Calu3 (cell line): Measurements from ENCODE around the gene PTPN14. TPM values are rescaled to one million over a fixed set of nuclear protein-coding genes. Genes with fewer than 3 reads are reported as not detected.

Source experiments
- BruUV-seq: library from RNA; stranded (reverse); fragments of 400-500 nt; replicated peaks from 2 replicates; lab custom pipeline; 2021; lab: Mats Ljungman, UMichigan
- CTCF ChIA-PET: fragments of 300-600 bp; sonication (Branson Sonifier 250); formaldehyde crosslinking; loops from one replicate; lab custom pipeline; 2022; ENCODE audit warnings: antibody characterized with exemption; lab: Charles Lee
- DNase-seq: peaks from one replicate; pipeline ENCODE4 v3.0.0; 2022
- H3K27ac Mint-ChIP-seq: one replicate; pipeline ENCODE4 v1.8.0; 2022; ENCODE audit warnings: mixed read lengths; ENCODE audit not compliant: unreplicated experiment
- H3K27me3 Mint-ChIP-seq: one replicate; pipeline ENCODE4 v1.8.0; 2022; ENCODE audit warnings: mixed read lengths; ENCODE audit not compliant: unreplicated experiment
- H3K36me3 Mint-ChIP-seq: one replicate; pipeline ENCODE4 v1.8.0; 2022; ENCODE audit warnings: mild to moderate bottlenecking, moderate library complexity, mixed read lengths; ENCODE audit not compliant: insufficient read depth, unreplicated experiment
- H3K4me1 Mint-ChIP-seq: one replicate; pipeline ENCODE4 v1.8.0; 2022; ENCODE audit warnings: mild to moderate bottlenecking, low read depth, mixed read lengths; ENCODE audit not compliant: unreplicated experiment
- H3K4me3 Mint-ChIP-seq: one replicate; pipeline ENCODE4 v1.8.0; 2022; ENCODE audit warnings: mild to moderate bottlenecking, low read depth, moderate library complexity, mixed read lengths; ENCODE audit not compliant: unreplicated experiment
- H3K9me3 Mint-ChIP-seq: one replicate; pipeline ENCODE4 v1.8.0; 2022; ENCODE audit warnings: low read depth, mixed read lengths; ENCODE audit not compliant: unreplicated experiment
- intact Hi-C: fragments of 100-400 bp; cut with micrococcal nuclease; formaldehyde crosslinking; loops from one replicate; pipeline ENCODE4 v1.10.0; 2022; ENCODE audit not compliant: unreplicated experiment
- total RNA-seq: library from RNA; stranded (reverse); gene quantifications from 2 replicates; pipeline ENCODE4 v1.2.3, GENCODE V29; 2022
- TF ChIP-seq, protein P1 (sequence below): fragments of 200-600 bp; IDR thresholded peaks from one replicate; pipeline ENCODE4 v1.8.0; 2022; ENCODE audit warnings: antibody characterized with exemption; ENCODE audit not compliant: unreplicated experiment

Gene PTPN14
- total RNA-seq, 1 experiment from 2014 or later: 77.4 TPM

DNA sequence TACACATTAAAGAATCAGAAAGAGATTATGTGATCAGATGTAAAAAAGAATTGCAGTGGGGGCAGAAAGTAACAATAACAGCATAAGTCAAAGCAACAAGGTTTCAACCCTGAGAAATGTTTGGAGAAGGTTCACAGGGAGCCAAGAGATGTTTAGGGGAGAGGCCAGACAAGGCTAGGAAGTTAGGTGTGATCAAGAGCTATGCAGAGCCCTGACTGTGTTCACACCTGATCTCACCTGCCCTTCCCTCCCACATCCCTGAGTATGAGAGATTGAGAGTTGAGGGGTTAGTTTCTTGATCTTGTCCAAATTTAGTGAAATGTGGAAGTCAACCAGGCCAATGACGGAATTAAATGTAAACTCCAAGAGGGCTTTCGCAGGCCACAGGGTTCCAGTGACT is 10.2 kb downstream of the PTPN14 start:
- Mint-ChIP-seq H3K36me3 (peaks cover 15% of the 10 kb centered on the region), H3K4me1 (peaks cover 85% of the 10 kb centered on the region), H3K9me3 (no peaks in the 10 kb centered on the region), H3K27me3 (no peaks in the 10 kb centered on the region), H3K27ac (no peak overlapping the region), H3K4me3 (no peak overlapping the region)
- TF ChIP-seq, protein P1, sequence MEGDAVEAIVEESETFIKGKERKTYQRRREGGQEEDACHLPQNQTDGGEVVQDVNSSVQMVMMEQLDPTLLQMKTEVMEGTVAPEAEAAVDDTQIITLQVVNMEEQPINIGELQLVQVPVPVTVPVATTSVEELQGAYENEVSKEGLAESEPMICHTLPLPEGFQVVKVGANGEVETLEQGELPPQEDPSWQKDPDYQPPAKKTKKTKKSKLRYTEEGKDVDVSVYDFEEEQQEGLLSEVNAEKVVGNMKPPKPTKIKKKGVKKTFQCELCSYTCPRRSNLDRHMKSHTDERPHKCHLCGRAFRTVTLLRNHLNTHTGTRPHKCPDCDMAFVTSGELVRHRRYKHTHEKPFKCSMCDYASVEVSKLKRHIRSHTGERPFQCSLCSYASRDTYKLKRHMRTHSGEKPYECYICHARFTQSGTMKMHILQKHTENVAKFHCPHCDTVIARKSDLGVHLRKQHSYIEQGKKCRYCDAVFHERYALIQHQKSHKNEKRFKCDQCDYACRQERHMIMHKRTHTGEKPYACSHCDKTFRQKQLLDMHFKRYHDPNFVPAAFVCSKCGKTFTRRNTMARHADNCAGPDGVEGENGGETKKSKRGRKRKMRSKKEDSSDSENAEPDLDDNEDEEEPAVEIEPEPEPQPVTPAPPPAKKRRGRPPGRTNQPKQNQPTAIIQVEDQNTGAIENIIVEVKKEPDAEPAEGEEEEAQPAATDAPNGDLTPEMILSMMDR: no peak
- no peak for DNase-seq
- CTCF ChIA-PET: no interaction called here
- BruUV-seq: no TSS peak
- intact Hi-C loops: no loop called here

GRCh38 chr1:214540324-214540723 is 11.1 kb downstream of the PTPN14 start:
- BruUV-seq: no TSS peak
- Mint-ChIP-seq H3K27me3 (no peaks in the 10 kb centered on the region), H3K4me1 (peaks cover 79% of the 10 kb centered on the region), H3K36me3 (peaks cover 11% of the 10 kb centered on the region), H3K9me3 (no peaks in the 10 kb centered on the region), H3K4me3 (no peak overlapping the region), H3K27ac (no peak overlapping the region)
- TF ChIP-seq, protein P1: no peak
- CTCF ChIA-PET: interaction anchor here (0.8 kb wide), 1 partner anchor 33 kb away, joined by 3 read pairs; no protein-coding TSS in a partner anchor
- no peak for DNase-seq
- intact Hi-C loops: no loop called here

- TF ChIP-seq, protein P1: no peak
- no peaks in the 10 kb centered on the region for H3K9me3 Mint-ChIP-seq
- peaks cover 5% of the 10 kb centered on the region for H3K36me3 Mint-ChIP-seq
- no peak overlapping the region for H3K27ac Mint-ChIP-seq
- no TSS peak for BruUV-seq
- intact Hi-C loops: no loop called here
- H3K4me1 Mint-ChIP-seq: peaks cover 62% of the 10 kb centered on the region
- no peak overlapping the region for H3K4me3 Mint-ChIP-seq
- CTCF ChIA-PET: interaction anchor here (0.6 to 1.6 kb wide), 2 partner anchors 36 to 80 kb away, joined by 3 to 5 read pairs; no protein-coding TSS in a partner anchor
- no peaks in the 10 kb centered on the region for H3K27me3 Mint-ChIP-seq
- no peak for DNase-seq
Measured at GRCh38 chr1:214538496-214538895, 12.9 kb downstream of the PTPN14 start.

GRCh38 chr1:214537872-214538473 is 13.4 kb downstream of the PTPN14 start:
- H3K4me1 Mint-ChIP-seq: peaks cover 59% of the 10 kb centered on the region
- H3K27ac Mint-ChIP-seq: no peak overlapping the region
- H3K36me3 Mint-ChIP-seq: peaks cover 6% of the 10 kb centered on the region
- TF ChIP-seq, protein P1: no peak
- no peak for DNase-seq
- intact Hi-C loops: no loop called here
- BruUV-seq: no TSS peak
- CTCF ChIA-PET: interaction anchor here (1.3 to 1.6 kb wide), 2 partner anchors 14 to 36 kb away, joined by 3 to 5 read pairs; partner anchors contain the start of gene PTPN14
- H3K9me3 Mint-ChIP-seq: no peaks in the 10 kb centered on the region
- no peak overlapping the region for H3K4me3 Mint-ChIP-seq
- H3K27me3 Mint-ChIP-seq: no peaks in the 10 kb centered on the region
